K562 (cell line): ENCODE data around the gene CEP192. TPM values are rescaled to one million over a fixed set of nuclear protein-coding genes. Genes with fewer than 3 reads are reported as not detected.

Experiments used
- ATAC-seq: fragments of 200-7000 bp; cut with Tn5 transposase; 3 replicates; pipeline ENCODE4 v1.9.1; 2020; ENCODE audit warnings: moderate library complexity
- BruUV-seq: library from RNA; stranded (reverse); fragments of 400-500 nt; replicated peaks from 2 replicates; lab custom pipeline; 2021; lab: Mats Ljungman, UMichigan
- CTCF ChIA-PET: fragments of 300-600 bp; formaldehyde crosslinking; extraction: SDS; loops from one replicate; lab custom pipeline; 2021; ENCODE audit warnings: low intra/inter-chr PET ratio; lab: Yijun Ruan, JAX
- POLR2A ChIA-PET: fragments of 300-600, 350-650 bp; sonication (Branson Sonifier 250); formaldehyde crosslinking; extraction: SDS; loops from one replicate; lab custom pipeline; 2021; ENCODE audit warnings: antibody characterized with exemption, inconsistent platforms; lab: Yijun Ruan, JAX
- DNase-seq, 4 experiments: peaks; one replicate each; pipeline versions ENCODE4 v3.0.0 to v3.0.0-alpha.2; 2011 to 2018; ENCODE audit warnings: low spot score in 3 of 4, mixed read lengths in 3 of 4; ENCODE audit errors: extremely low read depth in 1 of 4
- FAIRE-seq: peaks from 2 replicates; lab custom pipeline; 2011; peaks lifted over from hg19 to GRCh38; lab: Jason Lieb, UNC
- H2AFZ ChIP-seq: 2 replicates; pipeline ENCODE4 v1.6.0; 2011; ENCODE audit warnings: low read depth, low read length, control low read depth, inconsistent platforms
- H3K27ac ChIP-seq: fragments of 200-600 bp; 3 replicates; pipeline ENCODE4 v1.8.0; 2011; ENCODE audit warnings: low read depth, mild to moderate bottlenecking, control low read depth, inconsistent platforms, low read length, moderate library complexity, mixed read lengths; ENCODE audit errors: extremely low read depth
- H3K27me3 ChIP-seq, 2 experiments: fragments of 300-600 bp in 1 of 2; 2 replicates in 1 of 2; 3 replicates in 1 of 2; pipeline versions ENCODE4 v1.6.0 to v1.8.0; 2011; ENCODE audit warnings: inconsistent platforms in 2 of 2, low read length in 2 of 2, mild to moderate bottlenecking in 1 of 2, mixed read lengths in 1 of 2, moderate library complexity in 1 of 2; ENCODE audit not compliant: control insufficient read depth in 2 of 2, insufficient read depth in 2 of 2
- H3K36me3 ChIP-seq: fragments of 300-600 bp; 3 replicates; pipeline ENCODE4 v1.8.0; 2011; ENCODE audit warnings: mild to moderate bottlenecking, low read length, inconsistent platforms; ENCODE audit not compliant: control insufficient read depth, insufficient read depth
- H3K4me1 ChIP-seq, 2 experiments: fragments of 200-600 bp in 1 of 2; replicated peaks in 1 of 2; 2 replicates in 1 of 2; 3 replicates in 1 of 2; pipeline versions ENCODE4 v1.5.1 to v1.8.0; 2011; ENCODE audit warnings: inconsistent platforms in 2 of 2, low read length in 2 of 2, mild to moderate bottlenecking in 1 of 2, mixed read lengths in 1 of 2, moderate library complexity in 1 of 2; ENCODE audit not compliant: control insufficient read depth in 2 of 2, insufficient read depth in 2 of 2
- H3K4me2 ChIP-seq: 2 replicates; pipeline ENCODE4 v1.6.1; 2011; ENCODE audit warnings: low read length, control low read depth, inconsistent platforms, mixed read lengths; ENCODE audit not compliant: insufficient read depth
- H3K4me3 ChIP-seq: fragments of 200-600 bp; sonication (generic), shearing (Covaris generic); 2 replicates; pipeline ENCODE4 v1.5.1; 2016; ENCODE audit warnings: control low read depth, inconsistent platforms
- H3K79me2 ChIP-seq: fragments of 200-600 bp; 3 replicates; pipeline ENCODE4 v1.8.0; 2011; ENCODE audit warnings: low read length, inconsistent platforms; ENCODE audit not compliant: control insufficient read depth, insufficient read depth
- H3K9ac ChIP-seq, 2 experiments: 2 replicates each; pipeline versions ENCODE4 v1.6.0 to v1.6.1; 2011; ENCODE audit warnings: low read depth in 2 of 2, low read length in 2 of 2, control low read depth in 1 of 2, inconsistent platforms in 1 of 2, mild to moderate bottlenecking in 1 of 2, mixed read lengths in 1 of 2; ENCODE audit not compliant: insufficient read depth in 1 of 2
- H3K9me1 ChIP-seq: one replicate; pipeline ENCODE4 v1.6.0; 2011; ENCODE audit warnings: inconsistent platforms, mild to moderate bottlenecking, low read length, moderate library complexity; ENCODE audit not compliant: control insufficient read depth, insufficient read depth
- H3K9me3 ChIP-seq: replicated peaks from 2 replicates; pipeline ENCODE4 v1.5.1; 2011; ENCODE audit warnings: low read depth, low read length, inconsistent platforms; ENCODE audit not compliant: control insufficient read depth, insufficient read depth
- H4K20me1 ChIP-seq: replicated peaks from 2 replicates; pipeline ENCODE4 v1.6.1; 2011; ENCODE audit warnings: low read length, inconsistent platforms, mixed read lengths; ENCODE audit not compliant: control insufficient read depth, insufficient read depth
- ATF3 ChIP-seq, 2 experiments: fragments of 450-650 bp in 1 of 2; sonication (generic) in 1 of 2; formaldehyde crosslinking in 1 of 2; IDR thresholded peaks in 1 of 2; conservative IDR thresholded peaks in 1 of 2; 2 replicates each; pipeline versions ENCODE4 v1.6.1 to v1.8.1; 2016 to 2023; ENCODE audit warnings: mild to moderate bottlenecking in 2 of 2, moderate library complexity in 2 of 2, inconsistent platforms in 1 of 2, missing genetic modification reagents in 1 of 2
- CLOCK ChIP-seq: fragments of 250-450 bp; sonication (Bioruptor Pico); IDR thresholded peaks from 2 replicates; pipeline ENCODE4 v1.4.0; 2020; ENCODE audit warnings: mild to moderate bottlenecking, moderate library complexity, borderline replicate concordance
- FOXA3 ChIP-seq, 2 experiments: fragments of 450-650 bp in 1 of 2; sonication (generic) in 1 of 2; formaldehyde crosslinking; IDR thresholded peaks in 1 of 2; conservative IDR thresholded peaks in 1 of 2; 2 replicates each; pipeline versions ENCODE4 v1.4.0 to v1.8.0; 2020 to 2022; ENCODE audit warnings: mild to moderate bottlenecking in 2 of 2, missing genetic modification reagents in 1 of 2
- MTF1 ChIP-seq: fragments of 250-450 bp; sonication (Bioruptor Pico); IDR thresholded peaks from 2 replicates; pipeline ENCODE4 v1.9.0; 2021; ENCODE audit warnings: moderate library complexity, mild to moderate bottlenecking, inconsistent platforms, borderline replicate concordance
- ZBTB49 ChIP-seq: sonication (generic); formaldehyde crosslinking; IDR thresholded peaks from 2 replicates; pipeline ENCODE4 v1.8.0; 2022; ENCODE audit warnings: missing genetic modification reagents, mild to moderate bottlenecking, borderline replicate concordance
- WGBS: fragments of 100-300 bp; shearing (Covaris generic); methylation state at CpG from one replicate; pipeline ENCODE4 v1.1.6; 2016; ENCODE audit warnings: low coverage, mixed read lengths; ENCODE audit not compliant: insufficient coverage; ENCODE audit errors: missing lambda C conversion rate; 5-methylcytosine and 5-hydroxymethylcytosine counted together
- in situ Hi-C: fragments of 300-500 bp; cut with MboI; formaldehyde crosslinking; loops from 4 replicates; pipeline ENCODE4 v1.15.0; 2018; ENCODE audit warnings: inconsistent platforms, mixed read lengths
- intact Hi-C: fragments of 100-400 bp; cut with micrococcal nuclease; formaldehyde crosslinking; loops from 2 replicates; pipeline ENCODE4 v1.14.2; 2022
- polyA plus RNA-seq, 8 experiments: library from polyadenylated mRNA; depleted of rRNA in 4 of 8; stranded (reverse) in 5 of 8; unstranded in 3 of 8; fragments of >200 nt; fragmentation: Nextera tagmentation in 2 of 8; fragmentation: Illumina TruSeq in 1 of 8; extraction: Ambion mirVana in 2 of 8; extraction: Trizol in 1 of 8; gene quantifications; 2 replicates each; pipeline versions ENCODE4 v1.2.1 to v1.2.3, GENCODE V29; 2011 to 2014; ENCODE audit warnings: inconsistent platforms in 1 of 8, missing spikeins in 1 of 8
- total RNA-seq, 7 experiments: library from RNA; depleted of rRNA in 6 of 7; stranded (reverse); fragments of >200 nt in 6 of 7; fragmentation: Illumina TruSeq in 2 of 7; extraction: Trizol in 2 of 7; gene quantifications; 2 replicates each; pipeline versions ENCODE4 v1.2.1 to v1.2.3, GENCODE V29; 2011 to 2021; ENCODE audit warnings: low replicate concordance in 1 of 7

The CEP192 gene
- total and polyA plus RNA-seq, 9 of the 15 experiments (the other 6 are each of a cell fraction or from before 2014, with no cell fraction given), result 14.4 to 54.4 (median 35.8) TPM

- no peak for TF ChIP-seq CLOCK
- TF ChIP-seq MTF1, result no peak
- TF ChIP-seq FOXA3 (CRISPR knock-in tag; conservative IDR thresholded peaks at IDR 0.05 in 1 of 2, IDR thresholded peaks at IDR 0.05 in 1 of 2), result 0 out of 4 replicates have a peak, but pooled peaks of 1 of the 2 experiments have one; percentile 54
Observed at GRCh38 chr18:12990967-12991820, at the start of gene CEP192 (continued).

DNA sequence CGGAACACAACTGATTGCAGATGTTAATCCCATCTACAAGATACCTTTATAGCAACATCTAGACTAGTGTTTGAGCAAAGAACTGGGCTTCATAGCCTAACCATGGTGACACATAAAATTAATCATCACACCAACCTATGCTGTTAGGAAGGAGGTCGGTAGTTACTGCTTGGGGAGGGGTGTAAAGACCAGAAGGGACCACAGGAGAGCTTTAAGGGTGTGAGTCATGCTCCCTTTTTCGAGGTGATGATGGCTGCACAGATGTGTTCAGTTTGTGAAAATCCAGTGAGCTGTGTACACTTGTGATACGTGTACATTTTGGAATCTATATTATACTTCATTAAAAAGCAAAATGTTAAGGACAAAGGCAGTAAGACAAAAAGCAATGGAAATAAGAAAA lies 47.9 kb upstream of the CEP192 start:
- Histone ChIP-seq H2AFZ (no peak overlapping the region), H3K4me3 (no peak overlapping the region), H3K4me2 (no peak overlapping the region), H4K20me1 (no peaks in the 10 kb centered on the region), H3K9me1 (no peaks in the 10 kb centered on the region), H3K36me3 (0 out of 3 replicates have a peak, but pooled peaks cover 3% of the 10 kb centered on the region), H3K4me1 (peaks cover 7 to 15% of the 10 kb centered on the region in 2 experiments; a peak in 4 of 5 replicates), H3K9me3 (no peaks in the 10 kb centered on the region), H3K27me3 (no peaks in the 10 kb centered on the region), H3K27ac (no peak overlapping the region), H3K79me2 (peaks cover 21% of the 10 kb centered on the region), H3K9ac (no peak overlapping the region)
- in situ Hi-C loops (loop anchor here (5.0 kb wide), 1 partner anchor 546 kb away; no protein-coding TSS in a partner anchor), intact Hi-C loops (no loop called here)
- BruUV-seq, result no TSS peak
- 27% methylated on average over 4 of the region's 4 CpGs for WGBS
- ATAC-seq (no peak), DNase-seq (no peak), FAIRE-seq (no peak)
- ChIA-PET POLR2A (interaction anchor here (0.8 kb wide), 1 partner anchor 134 kb away, joined by 3 read pairs; no protein-coding TSS in a partner anchor), CTCF (no interaction called here)
- 0 out of 2 replicates have a peak, but pooled peaks have one; percentile 30 for TF ChIP-seq ATF3 (IDR thresholded peaks at IDR 0.05)
- no peak for TF ChIP-seq ATF3 (CRISPR knock-in tag; conservative IDR thresholded peaks at IDR 0.05)
- TF ChIP-seq ZBTB49, result no peak
